Stimulated activated CD8-positive, alpha-beta memory T cell treated with anti-CD3 and anti-CD28 coated beads, Interleukin-12 subunit alpha, Interleukin-12 subunit beta, amount 100 ng/mL, for 4 hours (primary cell): Measurements from ENCODE around the gene KRT78.

Source experiments
- DNase-seq: peaks from one replicate; pipeline ENCODE4 v3.0.0-alpha.2; 2020; ENCODE audit warnings: low read depth

The KRT78 gene

GRCh38 chr12:52838609-52839435, 10.0 kb downstream of the KRT78 start:
- no peak for DNase-seq

GRCh38 chr12:52837781-52838608, 10.8 kb downstream of the KRT78 start:
- DNase-seq, result no peak

- no peak for DNase-seq
These were observed 11.4 kb downstream of the KRT78 start for GRCh38 chr12:52837413-52837741.

DNA sequence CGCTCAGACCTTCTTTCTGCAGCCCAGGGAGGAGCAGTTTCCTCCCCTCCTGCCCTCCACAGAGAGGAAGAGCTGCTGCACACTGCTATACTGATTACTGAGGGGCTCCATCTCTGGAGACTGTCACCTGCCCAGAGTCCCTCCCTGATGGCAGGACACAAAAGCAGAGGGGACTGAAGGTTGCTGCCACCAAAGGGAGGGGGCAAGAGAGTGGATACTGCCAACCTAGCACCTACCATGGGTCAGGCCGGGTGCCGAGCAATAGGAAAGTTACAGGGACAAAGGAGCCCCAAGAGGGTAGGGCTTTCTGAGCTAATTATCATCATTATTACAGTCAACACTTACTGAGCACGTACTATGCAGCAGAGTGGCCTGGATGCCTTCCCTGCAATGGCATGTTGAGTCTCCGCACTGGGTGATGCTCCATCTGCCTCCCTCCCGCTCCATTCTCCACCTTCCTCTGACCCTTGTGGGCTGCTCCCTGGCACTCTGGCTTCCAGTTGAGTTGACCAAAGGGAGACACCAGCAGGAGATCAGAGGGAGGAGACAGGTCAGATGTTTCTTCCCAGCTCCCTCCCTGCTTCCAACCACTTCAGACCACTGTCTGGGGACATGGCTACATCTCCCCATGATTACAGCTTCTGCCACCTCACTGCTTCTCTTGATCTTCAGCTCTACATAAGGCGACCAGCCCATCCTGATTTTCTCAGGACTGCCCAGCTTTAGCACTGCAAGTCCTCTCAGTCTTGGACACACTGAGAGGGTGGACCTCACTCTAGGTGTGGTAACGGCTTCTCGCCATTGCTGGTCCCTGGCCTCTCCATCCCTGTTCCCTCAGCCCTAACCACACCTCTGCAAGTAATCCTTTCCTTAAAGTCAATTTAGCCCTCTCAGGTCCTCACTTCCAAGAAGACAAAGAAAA, 12.0 kb downstream of the KRT78 start:
- no peak for DNase-seq

GRCh38 chr12:52836042-52836466, 12.7 kb downstream of the KRT78 start:
- peak; percentile 66 for DNase-seq

DNA sequence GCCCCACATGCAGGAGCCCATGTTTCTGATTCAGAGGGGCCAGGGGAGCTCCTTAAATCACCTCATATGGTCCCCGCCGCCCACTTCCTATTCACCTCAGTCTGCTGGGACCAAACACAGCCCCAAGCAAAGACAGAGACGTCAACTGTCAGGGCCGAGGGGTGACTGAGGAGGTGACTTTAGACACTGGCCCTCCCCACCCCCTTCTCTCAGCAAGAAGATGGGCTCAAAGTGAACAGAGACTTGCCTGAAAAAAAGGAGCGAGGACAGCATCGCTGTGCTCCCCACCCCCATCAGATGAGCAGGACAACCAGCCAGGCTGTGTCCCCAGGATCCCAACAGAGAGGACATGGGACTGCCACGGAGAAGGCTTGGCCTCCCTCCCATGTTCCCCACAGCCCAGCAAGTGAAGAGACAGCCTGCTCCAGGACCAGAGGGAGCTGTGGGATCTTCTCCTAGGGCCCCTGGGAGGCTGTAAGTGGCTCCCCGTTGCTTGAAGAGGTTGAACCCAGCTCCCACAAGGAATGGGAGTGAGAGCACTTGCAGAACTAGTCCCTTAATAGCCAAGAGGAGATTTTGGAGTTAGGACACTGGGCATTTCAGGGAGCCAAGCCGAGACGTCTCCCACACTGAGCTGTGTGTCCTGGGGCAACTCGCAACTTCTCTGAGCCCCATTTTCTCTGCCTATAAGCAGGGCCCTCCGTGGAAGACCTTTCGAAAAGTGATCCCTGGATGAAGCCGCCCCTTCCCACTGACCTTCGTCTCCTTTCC, 13.3 kb downstream of the KRT78 start:
- DNase-seq, result no peak

- DNase-seq, result no peak
These were observed 14.1 kb downstream of the KRT78 start for GRCh38 chr12:52834727-52835001.

GRCh38 chr12:52833922-52834726, 14.7 kb downstream of the KRT78 start, which contains the start of gene KRT79:
Gene KRT79, minus strand, starts transcription at chr12:52834311. Its CDS starts 51 bp downstream, at chr12:52834260.
- no peak for DNase-seq

DNA sequence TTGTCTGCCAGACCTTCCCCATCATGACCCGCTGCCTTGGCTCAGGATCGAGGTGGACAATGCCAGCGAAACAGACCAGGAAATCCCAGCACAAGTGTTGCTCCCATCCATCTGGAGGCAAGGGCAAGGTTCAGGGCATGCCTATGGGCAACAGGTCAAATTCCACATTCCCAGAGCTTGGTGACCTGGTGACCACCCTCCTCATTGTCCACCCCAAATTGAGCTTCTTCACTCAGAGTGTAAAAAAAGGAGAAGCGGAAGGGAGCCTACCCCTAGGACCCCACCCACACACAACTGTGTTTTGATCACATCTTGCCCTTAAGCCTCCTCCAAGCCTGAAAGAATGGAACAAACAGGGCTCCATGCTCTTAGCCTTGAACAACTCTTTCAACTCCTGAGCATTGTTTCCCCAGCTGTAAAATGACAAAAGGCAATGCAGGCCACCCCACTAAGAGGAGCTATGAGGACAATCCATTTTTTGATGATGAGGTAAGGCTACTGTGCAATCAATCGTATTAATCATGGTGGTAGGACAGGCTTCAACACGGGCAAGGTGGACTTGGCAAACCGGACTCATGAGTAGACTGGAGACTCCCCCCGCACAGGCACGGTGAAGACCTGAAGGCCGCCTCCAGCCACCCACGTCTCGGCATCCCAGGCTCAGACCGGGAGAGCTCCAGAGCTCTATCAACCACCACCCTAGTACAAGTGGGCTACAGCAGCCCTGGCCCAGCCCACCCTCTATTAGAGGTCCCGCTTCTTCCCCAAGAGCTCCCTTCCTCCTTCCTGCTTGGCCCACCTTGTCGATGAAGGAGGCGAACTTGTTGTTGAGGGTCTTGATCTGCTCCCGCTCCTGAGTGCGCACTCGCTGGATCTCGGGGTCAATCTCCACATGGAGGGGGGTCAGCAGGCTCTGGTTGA, 15.5 kb downstream of the KRT78 start:
- DNase-seq, result no peak

- no peak for DNase-seq
These were observed 16.3 kb downstream of the KRT78 start for GRCh38 chr12:52832451-52832850.

DNA sequence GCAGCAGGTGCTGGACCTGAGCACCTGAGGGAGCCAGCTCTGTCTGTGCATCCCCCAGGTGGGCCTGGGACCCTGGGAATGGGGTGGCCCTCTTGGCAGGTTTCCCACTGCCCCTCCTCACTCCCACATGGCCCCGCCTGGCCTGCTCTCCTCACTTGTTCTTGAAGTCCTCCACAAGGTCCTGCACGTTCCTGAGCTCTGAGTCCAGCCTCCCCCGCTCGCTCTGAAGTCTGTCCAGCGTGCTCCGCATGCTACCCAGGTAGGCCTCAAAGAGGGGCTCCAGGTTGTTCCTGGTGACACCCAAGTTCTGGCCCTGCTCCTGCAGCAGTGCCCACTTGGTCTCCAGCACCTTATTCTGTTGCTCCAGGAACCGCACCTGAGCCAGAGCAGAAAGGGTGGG, 17.5 kb downstream of the KRT78 start:
- DNase-seq, result no peak

DNA sequence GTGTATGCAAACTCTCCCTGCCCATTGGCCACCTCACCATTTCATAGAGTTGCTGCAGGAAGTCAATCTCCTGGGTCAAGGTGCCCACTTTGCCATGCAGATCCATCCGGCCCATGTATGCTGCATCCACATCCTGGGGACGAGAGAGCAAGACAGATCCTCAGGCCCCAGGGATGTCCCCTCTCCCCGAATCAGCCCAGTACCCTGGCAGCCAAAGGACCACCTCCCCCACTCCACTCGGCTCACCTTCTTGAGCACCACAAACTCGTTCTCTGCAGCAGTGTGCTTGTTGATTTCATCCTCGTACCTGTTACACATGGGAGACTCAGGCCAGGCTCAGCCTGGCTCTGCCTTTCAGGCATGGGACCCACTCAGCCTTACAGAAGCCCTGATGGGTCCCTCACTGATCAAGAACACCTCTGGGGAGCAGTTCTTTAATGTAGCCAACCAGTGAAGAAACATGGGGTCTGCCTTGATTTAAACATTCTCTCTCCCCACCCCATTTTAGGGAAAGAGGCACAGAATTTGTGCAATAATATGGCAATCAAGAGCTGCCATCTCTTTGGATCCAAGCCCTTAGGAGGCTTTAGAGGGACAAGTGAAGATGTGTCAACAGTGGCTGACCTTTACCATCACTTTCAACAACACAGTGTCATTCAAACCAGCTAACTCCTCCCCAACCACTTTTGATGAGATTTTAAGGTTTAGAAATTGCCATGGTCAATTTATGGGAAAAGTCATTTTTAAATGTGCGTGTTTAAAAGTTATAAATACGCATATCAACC, 18.6 kb downstream of the KRT78 start:
- DNase-seq, result no peak

DNA sequence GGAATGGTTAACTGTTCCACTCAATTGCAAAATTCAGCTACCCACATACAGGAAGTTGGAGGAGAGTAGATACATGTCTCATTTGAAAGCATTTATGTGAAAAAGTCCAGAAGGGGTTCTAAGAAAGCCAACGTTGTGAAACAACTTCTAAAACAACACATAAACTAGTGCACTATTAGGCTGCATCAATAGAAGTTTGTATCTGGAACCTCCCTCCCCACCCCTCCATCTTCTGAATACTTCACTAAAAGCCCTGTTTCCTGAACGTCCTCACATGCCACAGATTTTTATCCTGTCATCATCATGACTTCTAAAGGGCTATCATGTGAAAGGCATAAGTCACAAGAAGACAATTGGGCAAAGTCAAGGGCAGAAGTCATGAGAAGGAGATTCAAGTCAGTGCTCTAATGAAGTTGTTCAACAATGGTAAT, 20.2 kb downstream of the KRT78 start:
- DNase-seq, result no peak

DNA sequence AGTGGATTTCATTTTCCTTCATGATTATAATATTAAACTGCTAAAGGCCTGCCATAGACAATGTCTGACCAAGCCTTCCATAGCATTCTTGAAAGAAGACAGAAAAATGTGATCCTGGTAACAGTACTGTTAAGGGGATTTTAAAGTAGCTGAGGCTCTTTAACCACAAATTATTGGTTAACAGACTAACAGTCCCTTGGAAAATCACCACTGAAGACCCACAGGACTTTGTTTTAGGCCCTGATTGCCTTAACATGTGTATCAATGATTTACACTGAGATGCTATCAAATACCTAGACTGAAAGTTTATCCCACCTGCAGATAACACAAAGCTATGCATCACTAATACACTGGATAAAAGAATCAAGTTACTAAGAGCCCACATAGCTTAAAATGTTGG, 20.6 kb downstream of the KRT78 start:
- DNase-seq, result no peak

GRCh38 chr12:52827499-52828090, 21.2 kb downstream of the KRT78 start:
- no peak for DNase-seq

- DNase-seq, result no peak
These were observed 21.9 kb downstream of the KRT78 start for GRCh38 chr12:52826611-52827498.

DNA sequence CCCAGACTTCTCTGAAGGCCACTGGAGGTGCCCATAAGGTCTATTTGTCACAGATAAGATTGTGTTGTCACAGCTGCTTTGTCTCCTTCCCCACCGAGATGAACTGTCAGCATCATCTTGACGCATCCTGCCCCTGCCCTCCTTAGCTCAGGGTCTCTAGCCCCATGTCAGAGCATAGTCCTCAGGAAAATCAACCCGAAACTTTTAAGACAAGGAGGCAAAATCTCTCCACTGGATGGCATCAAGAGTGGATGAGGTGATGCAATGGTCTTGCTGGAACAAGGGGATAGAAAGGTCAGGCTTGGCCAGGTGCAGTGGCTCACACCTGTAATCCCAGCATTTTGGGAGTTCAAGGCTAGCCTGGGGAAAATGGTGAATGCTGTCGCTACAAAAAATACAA, 22.8 kb downstream of the KRT78 start:
- no peak for DNase-seq
